HG03432 (cell line): Measurements from ENCODE around the gene NGEF.

Experiments used
- ATAC-seq: cut with Tn5 transposase; IDR thresholded peaks from one replicate; pipeline ENCODE4 v1.9.1; 2021; ENCODE audit warnings: mild to moderate bottlenecking, moderate library complexity; ENCODE audit not compliant: unreplicated experiment

NGEF gene

GRCh38 chr2:232888839-232889529 lies 124.1 kb downstream of the NGEF start:
- no peak for ATAC-seq

- no peak for ATAC-seq
These were observed 124.8 kb downstream of the NGEF start for GRCh38 chr2:232888099-232888836.

- no peak for ATAC-seq
These were observed 125.7 kb downstream of the NGEF start for GRCh38 chr2:232887171-232887850.

DNA sequence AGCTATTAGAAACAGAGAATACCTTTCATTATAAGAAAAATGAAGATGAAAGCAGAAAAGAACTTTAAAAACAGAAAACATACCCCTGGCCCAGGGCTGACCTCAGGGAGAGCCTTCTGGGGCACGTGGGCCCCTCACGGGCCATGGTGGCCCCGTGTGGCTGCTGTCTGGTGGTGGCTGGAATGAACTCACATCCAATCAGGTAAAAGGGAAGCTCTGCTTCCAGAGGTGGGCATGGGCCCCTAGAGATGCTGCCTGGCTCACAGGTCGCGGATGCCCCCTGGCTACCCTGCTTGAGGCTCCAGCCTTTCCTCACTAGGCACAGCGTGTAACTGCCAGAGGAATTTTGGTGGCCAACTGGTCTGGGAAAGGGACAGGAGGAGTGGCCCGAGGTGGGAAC lies 126.4 kb downstream of the NGEF start:
- ATAC-seq = no peak

DNA sequence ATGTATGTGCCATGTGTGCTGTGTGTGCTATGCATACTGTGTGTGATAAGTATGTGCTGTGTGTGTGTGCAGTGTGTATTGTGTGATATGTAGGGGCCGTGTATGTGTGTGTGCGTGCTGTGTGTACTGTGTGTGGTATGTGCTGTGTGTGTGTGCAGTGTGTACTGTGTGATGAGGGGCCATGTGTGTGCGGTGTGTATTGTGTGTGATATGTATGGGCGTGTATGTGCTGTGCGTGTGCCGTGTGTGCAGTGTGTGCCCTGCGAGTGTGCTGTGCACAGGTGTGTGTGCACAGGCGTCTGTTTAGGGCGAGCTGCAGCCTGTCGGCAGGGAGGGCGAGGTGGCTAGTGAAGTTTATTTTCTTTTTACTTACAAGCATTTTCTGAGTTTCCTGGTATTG lies 126.9 kb downstream of the NGEF start:
- no peak for ATAC-seq

DNA sequence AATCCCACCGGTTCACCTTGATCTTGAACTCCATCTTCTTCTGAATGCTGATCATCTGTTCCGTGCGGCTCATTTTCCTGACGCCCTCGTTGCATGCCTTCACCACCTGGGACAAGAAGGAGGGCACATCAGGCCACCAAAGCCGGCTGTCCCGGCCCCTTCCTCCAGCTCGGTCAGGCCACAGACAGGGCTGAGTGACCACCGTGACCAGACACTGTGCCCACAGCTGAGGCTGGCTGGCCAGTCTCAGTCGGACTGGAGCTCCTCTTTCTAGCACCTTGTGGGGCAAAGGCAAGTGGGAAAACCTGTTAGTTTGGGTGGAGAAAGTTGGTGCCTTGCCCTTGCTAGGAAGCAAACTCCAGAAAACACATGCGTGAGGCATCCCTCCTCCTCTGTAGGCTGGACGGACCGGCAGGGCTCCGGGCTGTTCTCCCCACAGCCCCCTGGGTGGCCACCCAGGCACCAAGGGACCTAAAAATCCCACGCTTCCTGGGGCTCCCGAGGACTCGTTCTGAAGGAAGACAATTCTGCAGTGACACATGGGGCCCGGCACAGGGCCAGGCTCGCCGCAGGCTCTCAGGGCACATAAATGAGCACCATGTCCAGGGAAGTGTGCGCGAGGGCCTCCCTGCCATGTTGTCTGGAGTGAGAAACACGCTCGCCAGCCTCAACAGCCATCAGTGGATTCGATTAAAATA lies 127.6 kb downstream of the NGEF start:
- ATAC-seq = no peak

DNA sequence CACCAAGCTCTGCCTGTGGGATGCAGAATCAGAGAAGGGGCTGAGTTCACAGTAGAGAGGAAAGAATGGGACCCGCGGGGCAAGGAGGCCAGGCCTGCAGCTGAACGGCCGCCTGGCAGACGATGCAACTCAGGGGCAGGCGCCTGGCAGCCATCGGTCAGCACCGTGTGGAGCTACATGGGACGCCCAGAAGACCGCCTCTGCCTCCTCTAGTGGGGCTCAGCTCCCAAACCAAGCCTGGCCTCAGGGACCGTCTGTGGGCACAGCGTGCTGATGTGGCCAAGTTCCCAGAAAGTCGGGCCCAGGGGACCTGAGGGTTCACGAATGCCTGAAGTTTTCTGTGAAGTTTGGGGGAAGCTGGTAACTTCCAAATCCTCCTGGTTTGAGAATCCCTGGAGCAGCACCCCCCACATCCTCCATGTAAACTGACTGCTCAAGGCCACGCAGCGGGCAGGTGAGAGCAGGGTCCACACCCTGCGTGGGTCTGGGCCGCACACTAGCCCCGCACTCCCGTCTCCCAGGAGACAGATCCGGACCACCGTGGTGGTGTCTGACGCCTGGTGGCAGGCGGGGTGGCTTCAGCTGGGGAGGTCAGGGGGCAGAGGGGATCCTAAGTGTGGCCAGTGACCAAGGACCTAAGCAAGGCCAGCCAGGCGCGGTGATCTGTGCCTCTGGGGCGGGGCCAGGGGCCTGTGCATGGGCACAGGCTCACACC lies 128.3 kb downstream of the NGEF start:
- no peak for ATAC-seq

DNA sequence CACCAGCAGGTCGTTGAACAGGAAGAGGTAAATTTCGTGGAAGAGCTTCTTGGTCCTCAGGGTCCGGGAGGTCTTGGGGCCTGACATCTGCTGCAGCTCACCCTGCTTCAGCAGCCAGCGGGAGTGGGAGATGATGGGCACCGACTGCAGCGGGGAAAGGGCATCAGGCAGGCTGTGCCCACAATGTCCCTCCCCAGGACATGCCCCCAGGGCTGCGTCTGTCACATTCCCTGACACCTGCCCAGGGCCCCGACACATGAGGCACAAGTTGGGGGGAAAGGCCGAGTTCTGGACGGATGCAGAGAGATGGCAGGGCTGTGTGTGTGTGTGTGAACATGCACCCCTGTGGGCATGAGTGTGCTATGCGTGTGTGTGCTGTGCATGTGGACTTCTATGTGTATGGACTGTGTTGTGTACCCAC lies 129.0 kb downstream of the NGEF start:
- no peak for ATAC-seq

- no peak for ATAC-seq
These were observed 129.8 kb downstream of the NGEF start for GRCh38 chr2:232883116-232883721.

DNA sequence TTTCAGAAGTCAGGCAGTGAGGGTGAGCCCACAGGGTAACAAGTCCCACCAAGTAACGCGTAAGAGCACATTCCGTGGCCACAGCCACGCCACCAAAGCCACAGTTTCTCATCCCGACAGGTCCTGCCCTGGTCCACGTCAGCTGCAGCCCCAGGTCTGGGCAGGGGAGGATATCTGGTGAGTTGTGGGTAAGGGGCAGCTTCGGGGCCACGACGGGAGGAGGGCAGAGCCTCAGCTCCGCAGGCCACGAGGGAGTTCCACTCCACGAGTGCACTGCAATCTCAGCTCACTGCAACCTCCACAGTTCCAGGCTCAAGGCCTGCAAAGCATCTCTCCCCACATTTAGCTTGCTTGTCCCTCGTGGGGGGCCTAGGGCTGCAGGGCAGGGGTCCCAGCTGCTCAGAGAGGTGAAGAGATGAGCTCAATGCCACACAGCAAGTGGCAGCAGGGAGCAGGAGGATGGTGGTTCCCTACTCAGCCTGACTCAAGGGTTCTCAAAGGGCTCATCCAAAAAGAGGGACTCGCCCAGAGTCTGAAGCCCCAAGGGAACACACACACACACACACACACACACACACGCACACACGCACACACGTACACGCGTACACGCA lies 130.4 kb downstream of the NGEF start:
- ATAC-seq = no peak

DNA sequence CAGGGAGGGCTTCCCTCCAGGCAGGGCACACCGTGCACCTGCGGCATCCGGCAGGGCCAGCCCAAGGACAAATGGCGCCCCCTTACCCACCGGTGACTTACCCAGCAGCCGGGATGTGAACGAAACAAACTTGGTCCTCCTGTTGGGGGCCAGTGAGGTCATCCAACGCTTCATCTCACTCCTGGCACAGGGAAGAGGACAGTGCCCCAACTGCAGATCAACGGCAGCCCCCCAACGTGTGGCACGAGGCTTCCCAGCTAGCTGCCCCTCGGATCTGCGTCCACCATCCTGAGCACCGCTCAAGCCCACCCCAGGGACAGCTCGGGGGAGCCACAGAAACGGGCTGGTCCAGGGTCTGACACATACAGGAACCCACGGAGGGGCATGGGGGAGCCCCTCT lies 131.0 kb downstream of the NGEF start:
- no peak for ATAC-seq

DNA sequence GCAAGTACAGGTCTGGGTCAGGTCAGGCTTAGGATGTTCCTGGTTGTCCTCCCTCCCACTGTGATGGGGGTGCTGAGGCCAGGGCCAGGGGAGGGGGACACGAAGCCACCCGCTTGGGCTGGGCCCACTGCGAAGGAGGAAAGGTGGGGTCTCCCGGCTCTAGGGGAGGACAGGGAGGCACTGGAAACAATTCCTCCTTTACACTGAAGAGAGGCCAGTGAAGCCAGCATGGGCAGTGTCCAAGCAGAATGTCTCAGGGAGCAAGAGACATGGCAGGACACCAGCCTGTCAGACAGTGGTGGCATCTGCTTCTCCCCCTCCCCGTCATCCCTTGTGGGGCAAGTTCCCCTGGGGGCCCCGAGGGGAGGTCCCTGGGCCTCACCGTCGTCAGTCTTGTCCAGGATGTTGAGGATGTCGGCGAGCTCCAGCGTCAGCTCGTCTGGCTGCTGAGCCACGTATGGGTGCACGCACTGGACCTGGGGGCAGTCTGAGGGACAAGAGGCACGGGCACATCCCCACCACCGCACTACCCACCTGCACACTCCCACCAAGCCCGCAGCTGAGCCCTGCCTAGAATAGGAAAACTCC lies 132.2 kb downstream of the NGEF start:
- ATAC-seq = no peak

GRCh38 chr2:232879618-232880494 lies 133.2 kb downstream of the NGEF start:
- no peak for ATAC-seq

- ATAC-seq = no peak
These were observed 134.0 kb downstream of the NGEF start for GRCh38 chr2:232878855-232879617.

GRCh38 chr2:232877940-232878511 lies 135.0 kb downstream of the NGEF start:
- ATAC-seq = no peak

DNA sequence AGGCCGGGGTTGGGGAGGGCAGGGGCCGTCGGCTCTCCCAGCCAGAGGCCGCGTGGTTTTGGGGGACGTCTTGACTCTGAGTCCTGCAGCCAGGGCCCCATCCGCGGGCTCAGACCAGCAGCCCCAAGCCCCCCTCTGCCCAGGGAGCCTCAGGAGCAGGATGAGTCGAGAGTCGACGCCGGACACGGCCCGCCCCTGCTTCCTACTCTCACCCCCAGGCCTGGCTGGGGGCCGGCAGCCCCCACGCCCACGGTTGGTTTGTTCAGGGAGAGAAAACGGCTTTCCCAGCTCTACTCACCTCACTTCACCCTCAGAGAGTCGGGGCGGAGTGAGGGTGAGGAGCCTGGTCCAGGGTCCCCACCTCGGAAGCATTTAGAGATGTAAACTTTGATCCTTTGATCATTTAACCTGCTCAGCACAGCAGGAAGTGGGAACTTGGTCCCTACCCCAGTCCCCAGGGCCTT lies 136.0 kb downstream of the NGEF start:
- ATAC-seq = no peak
